Esophagus squamous epithelium (tissue), 4 donors: ENCODE data around the gene LARGE1.

Experiments used
- CTCF ChIP-seq, 6 experiments: fragments of 450-650 bp in 4 of 6; fragments of 200-600 bp in 2 of 6; sonication (generic) in 2 of 6; IDR thresholded peaks; one replicate each; pipeline ENCODE4 v1.5.1; 2016 to 2019; ENCODE audit warnings: antibody characterized with exemption in 6 of 6, mild to moderate bottlenecking in 4 of 6, moderate library complexity in 4 of 6
- POLR2A ChIP-seq, 4 donors: fragments of 450-650 bp; IDR thresholded peaks; one replicate each; pipeline ENCODE4 v1.6.1; 2017; ENCODE audit warnings: antibody characterized with exemption in 4 of 4, mild to moderate bottlenecking in 4 of 4, moderate library complexity in 3 of 4

GRCh38 chr22:33902073-33902472, 18.2 kb downstream of the LARGE1 start:
- no peak for TF ChIP-seq CTCF (IDR thresholded peaks at IDR 0.05)
- TF ChIP-seq POLR2A (IDR thresholded peaks at IDR 0.05), result no peak
